HG03175 (cell line): ENCODE results near the gene ALDH6A1.
A peak's percentile ranks its signal among the peaks of the same experiment; 100 is the strongest.

Experiments
- ATAC-seq: cut with Tn5 transposase; IDR thresholded peaks from one replicate; pipeline ENCODE4 v1.9.1; 2021; ENCODE audit warnings: mild to moderate bottlenecking, moderate library complexity; ENCODE audit not compliant: unreplicated experiment

The ALDH6A1 gene

DNA sequence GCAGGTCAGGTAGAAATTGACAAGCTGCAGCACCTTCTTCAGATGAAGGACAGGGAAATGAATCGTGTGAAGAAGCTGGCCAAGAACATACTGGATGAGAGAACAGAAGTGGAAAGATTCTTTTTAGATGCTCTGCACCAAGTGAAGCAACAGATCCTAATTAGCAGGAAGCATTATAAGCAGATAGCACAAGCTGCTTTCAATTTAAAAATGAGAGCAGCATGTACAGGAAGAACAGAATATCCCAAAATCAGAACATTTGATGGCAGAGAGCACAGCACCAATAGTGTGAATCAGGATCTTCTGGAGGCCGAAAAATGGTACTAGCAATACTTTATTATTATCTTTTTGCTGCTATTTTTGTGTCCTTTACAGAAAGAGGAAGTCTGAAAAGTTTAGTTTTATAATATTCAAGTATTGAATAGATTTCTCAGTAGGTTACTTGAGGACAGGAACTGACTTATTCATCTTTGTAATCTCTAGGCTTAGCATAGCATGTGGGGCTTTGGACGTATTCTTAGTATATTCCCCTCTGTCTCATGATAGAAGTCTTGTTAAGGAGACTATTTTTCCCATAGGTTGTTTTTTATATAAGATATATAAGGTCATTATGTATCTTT lies 34.3 kb downstream of the ALDH6A1 start:
- no peak for ATAC-seq

GRCh38 chr14:74048281-74048680 lies 36.0 kb downstream of the ALDH6A1 start:
- no peak for ATAC-seq

DNA sequence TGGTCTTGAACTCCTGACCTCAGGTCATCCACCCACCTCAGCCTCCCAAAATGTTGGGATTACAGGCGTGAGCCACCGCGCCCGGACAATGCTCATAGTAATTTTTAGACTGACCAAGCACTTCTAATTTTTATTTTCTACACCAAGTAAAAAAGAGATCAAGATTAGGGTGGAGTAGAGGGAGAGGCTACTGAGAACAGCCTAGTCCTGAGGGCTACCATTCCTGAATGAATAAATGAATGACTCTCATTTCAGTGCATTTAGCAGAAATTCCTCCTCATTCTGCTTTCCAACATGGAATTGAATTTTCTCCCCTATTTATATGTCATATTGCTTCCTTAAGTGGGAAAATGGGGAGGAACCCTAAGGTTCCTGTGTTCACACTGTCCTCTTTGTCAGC lies 38.7 kb downstream of the ALDH6A1 start:
- no peak for ATAC-seq

GRCh38 chr14:74042296-74042695 lies 42.0 kb downstream of the ALDH6A1 start:
- no peak for ATAC-seq

DNA sequence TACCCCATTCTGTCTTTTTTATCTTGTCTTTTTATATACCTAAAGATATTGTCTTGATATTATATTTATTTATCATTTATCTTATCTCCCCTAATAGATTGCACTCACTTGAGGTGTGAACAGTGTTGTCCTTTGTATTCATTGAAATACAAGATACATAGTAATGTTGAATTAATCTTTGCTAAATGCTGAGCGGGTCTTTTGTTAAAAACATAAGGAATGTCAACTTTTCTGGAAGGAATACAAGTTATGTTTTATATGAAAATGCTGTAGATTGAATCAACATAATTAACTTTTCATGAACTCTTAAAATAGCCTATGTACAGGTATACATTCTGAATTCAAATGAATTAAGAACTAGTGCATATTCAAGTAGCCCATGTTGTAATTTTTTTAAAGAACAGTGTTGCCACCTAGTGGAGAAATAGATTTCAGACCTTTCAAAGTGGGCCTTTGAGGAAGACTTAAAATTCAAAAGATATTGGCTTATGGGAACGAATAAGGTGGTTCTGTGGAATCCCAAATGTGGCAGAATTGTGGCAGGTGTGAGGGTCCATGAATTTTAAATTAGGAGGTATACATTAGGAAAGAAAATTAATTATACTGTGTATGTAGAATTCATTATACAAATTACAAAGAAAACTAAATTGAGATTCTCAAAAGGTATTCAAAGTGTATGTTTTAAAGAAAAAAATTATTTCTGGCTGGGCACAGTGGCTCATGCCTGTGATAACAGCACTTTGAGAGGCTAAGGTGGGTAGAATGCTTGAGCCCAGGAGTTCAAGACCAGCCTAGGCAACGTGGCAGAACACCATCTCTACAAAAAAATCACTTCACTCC lies 46.0 kb downstream of the ALDH6A1 start:
- ATAC-seq: no peak

GRCh38 chr14:74035556-74035955 lies 48.7 kb downstream of the ALDH6A1 start:
- no peak for ATAC-seq

- no peak for ATAC-seq
These were observed 49.7 kb downstream of the ALDH6A1 start for GRCh38 chr14:74034572-74034971.

DNA sequence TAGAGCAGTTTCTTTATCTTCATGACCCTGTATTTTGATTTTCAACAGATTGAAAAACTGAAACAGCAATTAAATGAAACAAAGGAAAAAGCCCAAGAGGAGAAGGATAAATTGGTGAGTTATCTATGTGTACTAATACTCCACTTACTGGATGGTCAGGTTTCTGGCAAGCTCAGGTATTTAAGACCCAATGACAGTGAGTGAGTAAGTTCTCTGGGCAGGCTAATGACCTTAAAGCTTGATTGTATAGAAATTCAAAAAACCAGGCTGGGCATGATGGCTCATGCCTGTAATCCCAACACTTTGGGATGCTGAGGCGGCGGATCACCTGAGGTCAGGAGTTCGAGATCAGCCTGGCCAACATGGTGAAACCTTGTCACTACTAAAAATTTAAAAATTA lies 55.1 kb downstream of the ALDH6A1 start:
- ATAC-seq: no peak

DNA sequence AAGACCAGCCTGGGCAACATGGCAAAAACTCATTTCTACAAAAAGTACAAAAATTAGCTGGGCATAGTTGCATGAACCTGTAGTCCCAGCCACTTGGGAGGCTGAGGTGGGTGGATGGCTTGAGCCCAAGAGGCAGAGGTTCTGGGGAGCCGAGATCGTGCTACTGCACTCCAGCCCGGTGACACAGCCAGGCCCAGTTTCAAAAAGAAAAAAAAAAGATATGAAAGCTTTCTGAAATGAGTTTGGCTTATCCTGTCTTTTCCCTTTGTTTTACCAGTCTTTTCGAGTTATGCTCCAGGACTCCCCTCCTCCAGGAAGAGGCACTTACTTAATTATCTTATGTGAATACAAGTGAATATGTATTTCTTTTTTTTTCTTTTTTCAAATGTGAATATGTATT lies 61.9 kb downstream of the ALDH6A1 start:
- no peak for ATAC-seq

- peak; percentile 4 for ATAC-seq
These were observed 64.7 kb downstream of the ALDH6A1 start for GRCh38 chr14:74019408-74020137.

DNA sequence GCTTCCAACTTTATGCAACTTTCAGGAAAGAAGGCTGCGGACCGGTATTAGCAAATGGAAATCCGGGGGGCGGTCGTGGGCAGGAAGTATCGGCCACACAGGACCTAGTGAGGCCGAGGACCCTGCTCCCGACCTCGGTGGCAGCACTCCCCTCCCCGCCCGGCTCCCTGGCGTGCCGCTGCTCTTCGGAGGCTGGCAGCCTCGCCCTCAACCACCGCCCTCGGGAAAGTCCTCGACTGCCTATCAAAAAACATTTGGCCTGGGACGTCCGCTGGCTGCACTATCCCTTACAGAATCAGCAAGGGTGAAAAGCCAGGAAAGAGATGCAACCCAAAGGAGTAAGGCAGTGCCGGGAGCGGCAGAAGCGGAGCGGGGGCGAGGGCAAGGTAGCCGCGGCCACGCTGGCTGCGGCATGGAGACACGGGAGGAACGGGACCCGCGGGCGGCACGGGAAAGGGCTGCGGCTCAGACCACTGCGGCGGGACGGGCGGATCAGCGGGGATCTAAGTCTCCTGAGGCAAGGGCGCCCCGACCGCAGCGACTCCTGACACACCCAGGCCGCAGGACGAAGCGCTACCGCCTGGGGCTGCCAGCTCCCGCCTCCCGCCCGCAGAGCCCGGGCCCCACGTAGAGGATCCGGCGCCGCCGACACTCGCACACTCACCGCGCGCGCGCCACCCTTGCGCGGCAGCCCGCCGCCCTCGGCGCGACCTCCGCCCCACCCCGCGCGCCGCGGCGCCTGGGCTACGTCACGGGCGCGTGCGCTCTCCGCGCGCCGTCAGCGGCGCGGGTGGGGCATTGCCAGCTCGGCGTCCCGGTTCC lies 65.5 kb downstream of the ALDH6A1 start, which contains the start of the genes BBOF1 and ENTPD5:
Gene BBOF1 (plus strand): TSS at position 764 of the 822 bp plus-strand sequence. CDS start 130 bp downstream, outside the sequence.
Gene ENTPD5 (minus strand): TSS at position 703 of the 822 bp plus-strand sequence. CDS start 31,186 bp downstream, outside the sequence.
- ATAC-seq: peak; percentile 91

- ATAC-seq: peak; percentile 6
These were observed 66.1 kb downstream of the ALDH6A1 start for GRCh38 chr14:74018174-74018585.

- no peak for ATAC-seq
These were observed 68.3 kb downstream of the ALDH6A1 start for GRCh38 chr14:74015963-74016362.

DNA sequence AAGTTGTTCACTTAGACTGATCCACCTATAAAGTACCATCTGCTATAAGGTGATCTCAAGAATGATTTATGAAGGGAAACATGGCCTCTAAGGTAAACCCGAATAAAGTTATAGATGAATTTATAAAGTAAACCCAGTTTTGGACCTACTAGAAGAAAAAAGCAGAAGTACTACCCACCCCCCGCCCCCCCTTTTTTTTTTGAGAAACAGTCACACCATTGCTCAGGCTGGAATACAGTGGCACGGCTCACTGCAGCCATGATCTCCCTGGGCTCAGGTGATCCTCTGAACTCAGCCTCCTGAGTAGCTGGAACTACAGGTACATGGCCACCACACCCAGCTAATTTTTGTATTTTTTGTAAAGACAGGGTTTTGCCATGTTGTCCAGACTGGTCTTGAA lies 69.1 kb downstream of the ALDH6A1 start:
- no peak for ATAC-seq

GRCh38 chr14:74014299-74014698 lies 70.0 kb downstream of the ALDH6A1 start:
- no peak for ATAC-seq

- no peak for ATAC-seq
These were observed 75.3 kb downstream of the ALDH6A1 start for GRCh38 chr14:74008843-74009499.
